Heart left ventricle (tissue), 13 donors: ENCODE measurements around the gene UTS2.

Source experiments
- CTCF ChIP-seq, 12 donors: fragments of 200-600 bp; sonication (generic) in 4 of 12; IDR thresholded peaks; one replicate each; pipeline versions ENCODE4 v1.5.0 to v1.8.0; 2018 to 2022; ENCODE audit warnings: antibody characterized with exemption in 12 of 12, mild to moderate bottlenecking in 5 of 12
- POLR2A ChIP-seq, 2 donors: fragments of 450-650 bp; IDR thresholded peaks; one replicate each; pipeline ENCODE4 v1.6.1; 2017; ENCODE audit warnings: antibody characterized with exemption in 2 of 2, mild to moderate bottlenecking in 2 of 2, moderate library complexity in 2 of 2
- donor health status: ischemic (EF 13 %, LVEDD 7.1; RV severe dilation, severe dysfunction).
- donor health status: DM: no; HTN: yes; CAD: no.
- donor health status: DM: no; HTN: no; CAD: no.
- donor health status: ischemic (EF 25% LVEDD 6.9; RV normal size, moderate dysfunction).
- donor health status: ischemic (EF 25% LVEDD 5.7; RV mildly dilated, moderate dysfunction).
- donor health status: ischemic (EF 35%, LVEDD 5.7; RV mildly dilated, moderate dysfunction).
- donor health status: nonischemic (EF 11% LVEDD 7.7; RV severe dilation, severe dysfunction).
- donor health status: DM: yes; HTN: yes; CAD: no.
- donor health status: PGD.
- donor health status: ischemic (EF 29% LVEDD 5.4; RV normal size, mild dysfunction).
- donor health status: nonischemic (EF 23%, LVEDD 6.1; RV moderate dilation, normal function).

- TF ChIP-seq POLR2A (IDR thresholded peaks at IDR 0.05) (no peak), CTCF (IDR thresholded peaks at IDR 0.05) (no peak)
Observed at GRCh38 chr1:7827126-7827955, 25.5 kb downstream of the UTS2 start.
